Activated B cell treated with CpG ODN at 0.5 μM for 24 hours (primary cell): ENCODE measurements around the gene SRSF2. TPM values are rescaled to one million over a fixed set of nuclear protein-coding genes. Genes with fewer than 3 reads are reported as not detected.

Source experiments
- ATAC-seq: fragments of 200-7000 bp; cut with Tn5 transposase; one replicate; pipeline ENCODE4 v1.10.0; 2021; ENCODE audit warnings: low read depth, mild to moderate bottlenecking, moderate library complexity
- CTCF ChIA-PET: fragments of 350-600 bp; sonication (Branson Sonifier 250); formaldehyde crosslinking; loops from one replicate; lab custom pipeline; 2021; ENCODE audit warnings: antibody characterized with exemption; lab: Charles Lee
- POLR2A ChIA-PET: fragments of 350-600 bp; sonication (Branson Sonifier 250); formaldehyde crosslinking; loops from one replicate; lab custom pipeline; 2021; ENCODE audit warnings: antibody characterized with exemption; lab: Charles Lee
- DNase-seq: peaks from one replicate; pipeline ENCODE4 v3.0.0; 2022
- H3K27ac Mint-ChIP-seq: one replicate; pipeline ENCODE4 v1.8.0; 2020; ENCODE audit warnings: mixed read lengths
- H3K27me3 Mint-ChIP-seq: one replicate; pipeline ENCODE4 v1.8.0; 2021; ENCODE audit warnings: mixed read lengths
- H3K36me3 Mint-ChIP-seq: one replicate; pipeline ENCODE4 v1.8.0; 2021; ENCODE audit warnings: low read depth, mixed read lengths
- H3K4me1 Mint-ChIP-seq: one replicate; pipeline ENCODE4 v1.8.0; 2021; ENCODE audit warnings: mixed read lengths
- H3K4me3 Mint-ChIP-seq: one replicate; pipeline ENCODE4 v1.8.0; 2020; ENCODE audit warnings: mild to moderate bottlenecking, mixed read lengths
- H3K9me3 Mint-ChIP-seq: one replicate; pipeline ENCODE4 v1.8.0; 2020; ENCODE audit warnings: mixed read lengths
- intact Hi-C: fragments of 100-400 bp; cut with micrococcal nuclease; formaldehyde crosslinking; loops from one replicate; pipeline ENCODE4 v1.15.1; 2024
- total RNA-seq: library from RNA; stranded (reverse); gene quantifications from 2 replicates; pipeline ENCODE4 v1.2.3, GENCODE V29; 2022
- TF ChIP-seq, protein P1 (sequence below): fragments of 200-600 bp; IDR thresholded peaks from one replicate; pipeline ENCODE4 v1.8.0; 2022; ENCODE audit warnings: antibody characterized with exemption, mild to moderate bottlenecking

SRSF2 gene
- total RNA-seq, 1 donor from 2014 or later: 367 TPM

DNA sequence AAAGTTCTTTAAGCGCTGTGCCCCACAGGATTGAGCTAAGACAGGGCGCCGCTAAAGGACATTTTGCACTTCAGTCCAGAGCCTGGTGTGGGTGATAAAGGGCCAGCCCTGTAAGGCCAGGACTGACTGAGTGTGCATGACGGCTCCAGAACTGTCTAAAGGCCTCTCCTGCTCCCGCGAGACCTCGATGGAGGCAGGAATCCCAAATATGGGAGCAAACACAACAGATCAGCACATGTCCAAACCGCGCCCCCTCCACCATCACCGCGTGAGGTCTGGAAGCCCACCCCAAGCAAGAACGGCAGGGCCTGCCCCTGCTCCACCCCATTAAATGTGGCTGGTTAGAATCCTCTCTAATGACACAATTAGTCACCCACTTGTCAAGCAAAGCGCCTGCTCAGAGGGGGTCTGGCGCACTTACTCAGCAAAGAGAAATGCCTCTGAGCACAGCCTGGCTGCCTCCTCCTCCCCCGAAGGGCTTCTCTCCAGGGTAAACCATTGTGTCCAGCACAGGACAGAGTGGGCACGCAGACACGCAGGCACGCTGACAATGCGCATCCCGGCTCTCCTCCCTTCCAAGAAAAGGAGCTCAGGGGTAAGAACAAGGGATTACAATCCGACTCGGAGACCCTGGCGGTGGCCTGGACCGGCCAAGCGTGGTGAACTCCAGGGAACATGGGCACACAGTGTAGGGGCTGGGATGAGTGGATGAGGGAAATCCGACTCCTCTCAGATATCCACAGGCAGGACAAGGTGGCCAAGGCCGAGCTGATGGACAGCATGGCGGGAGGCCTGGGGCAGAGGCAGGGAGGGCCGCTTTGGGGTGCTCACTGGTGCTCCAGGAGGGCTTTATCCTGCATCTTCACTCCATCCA lies 27.8 kb downstream of the SRSF2 start:
- no peaks in the 10 kb centered on the region for H3K27me3 Mint-ChIP-seq
- H3K9me3 Mint-ChIP-seq: no peaks in the 10 kb centered on the region
- ATAC-seq (no peak), DNase-seq (no peak)
- H3K4me1 Mint-ChIP-seq: peaks cover 9% of the 10 kb centered on the region
- intact Hi-C loops: no loop called here
- peaks cover 13% of the 10 kb centered on the region for H3K36me3 Mint-ChIP-seq
- no peak overlapping the region for H3K27ac Mint-ChIP-seq
- TF ChIP-seq, protein P1, sequence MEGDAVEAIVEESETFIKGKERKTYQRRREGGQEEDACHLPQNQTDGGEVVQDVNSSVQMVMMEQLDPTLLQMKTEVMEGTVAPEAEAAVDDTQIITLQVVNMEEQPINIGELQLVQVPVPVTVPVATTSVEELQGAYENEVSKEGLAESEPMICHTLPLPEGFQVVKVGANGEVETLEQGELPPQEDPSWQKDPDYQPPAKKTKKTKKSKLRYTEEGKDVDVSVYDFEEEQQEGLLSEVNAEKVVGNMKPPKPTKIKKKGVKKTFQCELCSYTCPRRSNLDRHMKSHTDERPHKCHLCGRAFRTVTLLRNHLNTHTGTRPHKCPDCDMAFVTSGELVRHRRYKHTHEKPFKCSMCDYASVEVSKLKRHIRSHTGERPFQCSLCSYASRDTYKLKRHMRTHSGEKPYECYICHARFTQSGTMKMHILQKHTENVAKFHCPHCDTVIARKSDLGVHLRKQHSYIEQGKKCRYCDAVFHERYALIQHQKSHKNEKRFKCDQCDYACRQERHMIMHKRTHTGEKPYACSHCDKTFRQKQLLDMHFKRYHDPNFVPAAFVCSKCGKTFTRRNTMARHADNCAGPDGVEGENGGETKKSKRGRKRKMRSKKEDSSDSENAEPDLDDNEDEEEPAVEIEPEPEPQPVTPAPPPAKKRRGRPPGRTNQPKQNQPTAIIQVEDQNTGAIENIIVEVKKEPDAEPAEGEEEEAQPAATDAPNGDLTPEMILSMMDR: no peak
- H3K4me3 Mint-ChIP-seq: peak overlapping the region; percentile 57
- ChIA-PET POLR2A (interaction anchor here (0.5 to 1.0 kb wide), 4 partner anchors 17 to 37 kb away, joined by 3 read pairs; no protein-coding TSS in a partner anchor), CTCF (interaction anchor here (0.8 kb wide), 1 partner anchor 28 kb away, joined by 3 read pairs; no protein-coding TSS in a partner anchor)

DNA sequence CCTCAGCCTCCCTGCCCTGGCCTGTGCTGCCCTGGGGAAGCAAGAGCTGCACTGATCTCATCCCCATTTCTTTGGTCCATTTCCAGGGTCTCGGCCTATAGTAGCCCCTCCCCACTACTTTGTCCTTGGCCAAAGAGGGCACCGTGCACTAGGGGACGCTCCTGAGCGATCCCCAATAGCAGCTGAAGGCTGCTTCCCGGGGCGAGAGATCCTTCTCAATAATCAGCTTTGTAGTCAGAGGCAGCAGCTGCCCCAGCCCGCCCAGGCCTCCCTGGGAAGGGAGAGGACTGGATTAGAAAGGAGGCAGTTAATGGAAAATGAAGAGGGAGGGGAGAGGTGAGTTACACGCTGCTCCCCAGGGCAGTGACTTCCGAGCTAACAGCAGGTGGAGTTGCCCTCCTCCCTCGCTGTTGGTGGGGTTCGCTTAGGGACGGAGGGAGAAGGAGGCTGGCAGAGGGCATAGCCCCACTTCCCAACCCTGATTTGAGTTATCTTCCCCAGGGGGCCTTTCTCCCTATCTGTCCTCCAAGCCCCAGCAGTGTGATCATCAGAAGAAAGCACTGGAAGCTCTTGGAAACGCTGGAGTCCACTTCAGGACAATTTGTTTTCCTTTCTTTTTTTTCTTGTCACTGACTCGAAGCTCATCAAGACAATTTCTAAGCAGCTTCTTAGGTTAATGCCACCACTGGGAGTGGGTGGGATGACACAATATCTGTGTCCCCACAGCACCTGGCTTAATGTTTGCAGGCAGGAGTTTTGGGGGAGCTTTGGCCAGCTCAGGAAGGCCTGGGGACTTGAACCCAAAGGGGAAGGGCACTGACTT lies 28.9 kb downstream of the SRSF2 start:
- TF ChIP-seq, protein P1: no peak
- intact Hi-C loops: no loop called here
- Mint-ChIP-seq H3K4me1 (peaks cover 9% of the 10 kb centered on the region), H3K9me3 (no peaks in the 10 kb centered on the region), H3K27ac (no peak overlapping the region), H3K27me3 (no peaks in the 10 kb centered on the region), H3K4me3 (no peak overlapping the region), H3K36me3 (peaks cover 3% of the 10 kb centered on the region)
- no peak for DNase-seq
- ChIA-PET POLR2A (interaction anchor here (0.9 kb wide), 1 partner anchor 19 kb away, joined by 5 read pairs; no protein-coding TSS in a partner anchor), CTCF (interaction anchor here (1.0 kb wide), 1 partner anchor 8 kb away, joined by 3 read pairs; no protein-coding TSS in a partner anchor)
- ATAC-seq: no peak

DNA sequence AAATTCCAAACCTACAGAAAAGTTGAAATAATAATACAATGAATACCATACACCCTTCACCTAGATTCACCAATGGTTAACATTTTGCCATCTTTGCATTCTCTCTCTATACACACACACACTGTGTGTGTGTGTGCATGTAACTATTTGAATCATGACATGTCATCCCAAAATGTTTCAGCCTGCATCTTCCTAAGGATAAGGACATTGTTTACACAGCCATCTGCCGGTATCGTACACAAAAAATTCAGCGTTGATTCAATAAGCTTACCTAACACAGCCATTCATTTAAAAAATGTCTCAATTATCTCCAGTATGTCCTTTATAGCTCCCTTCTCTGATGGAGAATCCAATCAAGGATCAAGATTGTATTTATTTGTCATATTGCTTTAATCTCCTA lies 30.3 kb downstream of the SRSF2 start:
- intact Hi-C loops: no loop called here
- H3K36me3 Mint-ChIP-seq: no peaks in the 10 kb centered on the region
- H3K27me3 Mint-ChIP-seq: no peaks in the 10 kb centered on the region
- H3K4me3 Mint-ChIP-seq: no peak overlapping the region
- ATAC-seq (no peak), DNase-seq (no peak)
- TF ChIP-seq, protein P1: no peak
- H3K27ac Mint-ChIP-seq: no peak overlapping the region
- peaks cover 9% of the 10 kb centered on the region for H3K4me1 Mint-ChIP-seq
- ChIA-PET POLR2A (no interaction called here), CTCF (no interaction called here)
- H3K9me3 Mint-ChIP-seq: no peaks in the 10 kb centered on the region

DNA sequence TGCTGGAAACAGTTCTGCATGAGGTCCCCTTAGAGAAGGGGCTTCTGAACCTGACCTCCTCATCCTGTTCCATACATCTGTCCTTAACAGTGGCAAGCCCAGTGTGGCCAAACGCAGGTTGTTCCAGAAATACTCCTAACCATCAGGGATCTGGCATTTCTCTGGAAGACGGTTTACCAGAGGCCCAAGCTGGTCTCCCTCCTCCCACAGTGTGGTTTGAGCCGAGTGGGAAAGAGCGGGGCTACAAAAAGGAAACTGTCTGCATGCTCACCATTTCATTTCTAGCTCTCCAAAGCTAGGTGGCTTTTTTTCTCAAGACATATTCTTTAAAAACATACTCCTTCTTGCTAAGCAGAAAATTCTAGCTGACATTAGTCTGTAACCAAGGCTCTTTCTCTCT lies 32.3 kb downstream of the SRSF2 start:
- TF ChIP-seq, protein P1: no peak
- H3K4me1 Mint-ChIP-seq: peaks cover 2% of the 10 kb centered on the region
- intact Hi-C loops: no loop called here
- DNase-seq: no peak
- no peak for ATAC-seq
- H3K36me3 Mint-ChIP-seq: no peaks in the 10 kb centered on the region
- H3K9me3 Mint-ChIP-seq: no peaks in the 10 kb centered on the region
- ChIA-PET CTCF (no interaction called here), POLR2A (no interaction called here)
- H3K4me3 Mint-ChIP-seq: no peak overlapping the region
- H3K27ac Mint-ChIP-seq: no peak overlapping the region
- H3K27me3 Mint-ChIP-seq: no peaks in the 10 kb centered on the region
